ENCODE measurements around the gene BSCL2.

DNA sequence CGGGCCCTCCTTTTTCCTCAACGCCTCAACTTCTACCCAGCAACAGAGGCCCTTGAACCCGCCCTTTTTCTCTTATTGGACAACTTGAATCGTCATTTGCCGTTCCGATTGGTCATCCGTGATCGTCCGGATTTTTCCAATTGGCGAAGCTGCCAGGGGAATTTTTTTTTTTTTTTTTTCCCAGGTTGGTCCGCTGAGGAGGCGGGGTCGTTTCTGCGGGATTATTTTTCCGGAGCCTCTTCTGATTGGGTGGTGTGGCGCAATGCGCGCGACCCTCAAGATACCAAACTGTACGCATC lies 20.6 kb upstream of the BSCL2 start:
- no peak for TF ChIP-seq ARNTL (CRISPR knock-in tag; IDR thresholded peaks at IDR 0.05; ENCODE audit: borderline replicate concordance, low read depth)
- no peak for TF ChIP-seq ZFP30 (CRISPR knock-in tag; IDR thresholded peaks at IDR 0.05)
- TF ChIP-seq, protein P1, sequence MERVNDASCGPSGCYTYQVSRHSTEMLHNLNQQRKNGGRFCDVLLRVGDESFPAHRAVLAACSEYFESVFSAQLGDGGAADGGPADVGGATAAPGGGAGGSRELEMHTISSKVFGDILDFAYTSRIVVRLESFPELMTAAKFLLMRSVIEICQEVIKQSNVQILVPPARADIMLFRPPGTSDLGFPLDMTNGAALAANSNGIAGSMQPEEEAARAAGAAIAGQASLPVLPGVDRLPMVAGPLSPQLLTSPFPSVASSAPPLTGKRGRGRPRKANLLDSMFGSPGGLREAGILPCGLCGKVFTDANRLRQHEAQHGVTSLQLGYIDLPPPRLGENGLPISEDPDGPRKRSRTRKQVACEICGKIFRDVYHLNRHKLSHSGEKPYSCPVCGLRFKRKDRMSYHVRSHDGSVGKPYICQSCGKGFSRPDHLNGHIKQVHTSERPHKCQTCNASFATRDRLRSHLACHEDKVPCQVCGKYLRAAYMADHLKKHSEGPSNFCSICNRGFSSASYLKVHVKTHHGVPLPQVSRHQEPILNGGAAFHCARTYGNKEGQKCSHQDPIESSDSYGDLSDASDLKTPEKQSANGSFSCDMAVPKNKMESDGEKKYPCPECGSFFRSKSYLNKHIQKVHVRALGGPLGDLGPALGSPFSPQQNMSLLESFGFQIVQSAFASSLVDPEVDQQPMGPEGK (CRISPR knock-in tag; IDR thresholded peaks at IDR 0.05; ENCODE audit: borderline replicate concordance) = no peak
- TF ChIP-seq ZNF565 (CRISPR knock-in tag; conservative IDR thresholded peaks at IDR 0.05; ENCODE audit: low read depth) = no peak
- TF ChIP-seq, protein P2, sequence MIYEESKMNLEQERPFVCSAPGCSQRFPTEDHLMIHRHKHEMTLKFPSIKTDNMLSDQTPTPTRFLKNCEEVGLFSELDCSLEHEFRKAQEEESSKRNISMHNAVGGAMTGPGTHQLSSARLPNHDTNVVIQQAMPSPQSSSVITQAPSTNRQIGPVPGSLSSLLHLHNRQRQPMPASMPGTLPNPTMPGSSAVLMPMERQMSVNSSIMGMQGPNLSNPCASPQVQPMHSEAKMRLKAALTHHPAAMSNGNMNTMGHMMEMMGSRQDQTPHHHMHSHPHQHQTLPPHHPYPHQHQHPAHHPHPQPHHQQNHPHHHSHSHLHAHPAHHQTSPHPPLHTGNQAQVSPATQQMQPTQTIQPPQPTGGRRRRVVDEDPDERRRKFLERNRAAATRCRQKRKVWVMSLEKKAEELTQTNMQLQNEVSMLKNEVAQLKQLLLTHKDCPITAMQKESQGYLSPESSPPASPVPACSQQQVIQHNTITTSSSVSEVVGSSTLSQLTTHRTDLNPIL (CRISPR knock-in tag; IDR thresholded peaks at IDR 0.05; ENCODE audit: low read depth) = no peak
- no peak for TF ChIP-seq GLIS3 (CRISPR knock-in tag; IDR thresholded peaks at IDR 0.05)
